ENCODE measurements around the gene NSD1.

NSD1 gene

GRCh38 chr5:177275883-177276282, 142.3 kb downstream of the NSD1 start:
- no peak overlapping the region for H3K4me3 ChIP-seq (replicated peaks; ENCODE audit: insufficient read depth, low read length)
- no peak for DNase-seq (ENCODE audit: low read depth in 1 of 2, low spot score in 1 of 2)
- no peaks in the 10 kb centered on the region for H3K27me3 ChIP-seq (ENCODE audit: insufficient read depth, poor library complexity, severe bottlenecking)
- TF ChIP-seq CTCF (IDR thresholded peaks at IDR 0.05; ENCODE audit: insufficient read depth, low read length) (no peak), REST (IDR thresholded peaks at IDR 0.05; ENCODE audit: insufficient replicate concordance, low read depth) (no peak), SPI1 (IDR thresholded peaks at IDR 0.05; ENCODE audit: borderline replicate concordance, low read depth) (no peak), GABPA (IDR thresholded peaks at IDR 0.05; ENCODE audit: low read depth) (no peak), POLR2AphosphoS5 (IDR thresholded peaks at IDR 0.05; ENCODE audit: low read depth) (no peak)
- H3K27ac ChIP-seq (replicated peaks): no peak overlapping the region

DNA sequence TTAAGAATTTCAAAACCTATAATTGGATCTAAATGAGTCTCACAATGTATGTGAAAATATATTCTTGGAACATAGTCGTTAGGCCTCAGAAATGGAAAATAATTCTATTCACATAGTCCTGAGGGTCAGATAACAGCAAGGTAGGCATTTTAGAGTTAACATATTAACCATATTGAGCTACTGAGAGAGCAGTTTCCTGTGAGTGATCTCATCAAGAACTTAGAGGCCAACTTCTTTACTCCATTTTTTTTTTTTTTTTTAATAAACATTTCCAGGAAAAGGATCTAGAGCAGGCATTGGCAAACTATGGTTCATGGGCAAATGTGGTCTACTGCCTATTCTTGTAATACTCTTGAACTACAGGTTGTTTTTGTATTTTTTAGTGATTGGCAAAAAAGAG, 143.3 kb downstream of the NSD1 start:
- Histone ChIP-seq H3K4me3 (replicated peaks; ENCODE audit: insufficient read depth, low read length) (no peak overlapping the region), H3K27ac (replicated peaks) (no peak overlapping the region), H3K27me3 (ENCODE audit: insufficient read depth, poor library complexity, severe bottlenecking) (no peaks in the 10 kb centered on the region)
- no peak for DNase-seq (ENCODE audit: low read depth in 1 of 2, low spot score in 1 of 2)
- TF ChIP-seq POLR2AphosphoS5 (IDR thresholded peaks at IDR 0.05; ENCODE audit: low read depth) (no peak), SPI1 (IDR thresholded peaks at IDR 0.05; ENCODE audit: borderline replicate concordance, low read depth) (no peak), GABPA (IDR thresholded peaks at IDR 0.05; ENCODE audit: low read depth) (no peak), REST (IDR thresholded peaks at IDR 0.05; ENCODE audit: insufficient replicate concordance, low read depth) (no peak), CTCF (IDR thresholded peaks at IDR 0.05; ENCODE audit: insufficient read depth, low read length) (no peak)

- Histone ChIP-seq H3K27me3 (ENCODE audit: insufficient read depth, poor library complexity, severe bottlenecking) (no peaks in the 10 kb centered on the region), H3K4me3 (replicated peaks; ENCODE audit: insufficient read depth, low read length) (no peak overlapping the region), H3K27ac (replicated peaks) (no peak overlapping the region)
- no peak for DNase-seq (ENCODE audit: low read depth in 1 of 2, low spot score in 1 of 2)
- no peak for TF ChIP-seq POLR2AphosphoS5 (IDR thresholded peaks at IDR 0.05; ENCODE audit: low read depth)
- no peak for TF ChIP-seq SPI1 (IDR thresholded peaks at IDR 0.05; ENCODE audit: borderline replicate concordance, low read depth)
- no peak for TF ChIP-seq REST (IDR thresholded peaks at IDR 0.05; ENCODE audit: insufficient replicate concordance, low read depth)
- no peak for TF ChIP-seq GABPA (IDR thresholded peaks at IDR 0.05; ENCODE audit: low read depth)
- TF ChIP-seq CTCF (IDR thresholded peaks at IDR 0.05; ENCODE audit: insufficient read depth, low read length): no peak
These were observed 154.6 kb downstream of the NSD1 start for GRCh38 chr5:177288191-177288590.
